T-helper 2 cell (primary cell): ENCODE data around the gene ASAP2.

Source experiments
- DNase-seq, 5 experiments: peaks; one replicate each; pipeline versions ENCODE4 v3.0.0 to v3.0.0-alpha.2; 2012 to 2022

ASAP2 gene

GRCh38 chr2:9184361-9184760, 22.3 kb upstream of the ASAP2 start:
- no peak for DNase-seq

DNA sequence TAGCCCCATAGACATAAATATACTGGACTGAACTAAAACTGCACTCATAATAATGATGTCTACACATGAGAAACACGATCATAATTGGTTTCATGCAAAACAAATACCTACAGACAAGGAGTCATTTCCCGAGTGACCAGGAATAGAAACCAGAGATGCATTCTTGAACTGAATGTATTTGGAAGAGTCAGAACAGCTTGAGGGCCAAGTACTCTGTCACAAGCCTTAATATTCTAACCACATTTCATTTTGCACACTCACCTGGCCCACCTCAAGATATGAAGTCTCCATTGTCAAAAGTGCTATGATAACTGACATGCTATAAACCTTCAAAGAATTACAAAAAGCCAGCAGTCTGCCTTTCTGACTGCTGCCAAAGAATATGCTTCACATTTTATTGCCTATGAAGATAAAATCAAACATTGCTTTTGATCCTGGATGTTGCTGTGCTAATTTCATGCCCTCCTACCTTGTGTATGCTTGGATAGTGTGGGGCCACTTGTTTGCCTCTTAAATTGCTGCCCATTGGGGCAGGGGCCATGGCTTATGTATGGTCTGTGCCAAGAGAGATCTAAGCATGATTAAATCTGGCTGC, 18.9 kb upstream of the ASAP2 start:
- no peak for DNase-seq

DNA sequence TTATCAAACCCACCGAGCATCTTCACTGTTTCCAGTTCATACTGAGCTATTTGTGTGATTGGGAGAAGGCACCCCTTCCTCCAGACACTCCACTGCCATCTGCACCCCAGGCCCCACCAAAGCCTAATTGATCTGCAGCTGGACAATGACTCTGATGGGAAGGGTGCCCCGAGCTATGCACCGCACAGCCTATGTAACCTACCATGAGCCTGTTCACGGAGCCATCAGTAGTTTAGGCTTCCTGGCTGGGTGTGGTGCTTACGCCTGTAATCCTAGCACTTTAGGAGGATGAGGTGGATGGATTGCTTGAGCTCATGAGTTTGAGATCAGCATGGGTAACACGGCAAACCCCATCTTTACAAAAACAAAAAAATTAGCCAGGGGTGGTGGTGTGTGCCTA, 17.8 kb upstream of the ASAP2 start:
- no peak for DNase-seq

DNA sequence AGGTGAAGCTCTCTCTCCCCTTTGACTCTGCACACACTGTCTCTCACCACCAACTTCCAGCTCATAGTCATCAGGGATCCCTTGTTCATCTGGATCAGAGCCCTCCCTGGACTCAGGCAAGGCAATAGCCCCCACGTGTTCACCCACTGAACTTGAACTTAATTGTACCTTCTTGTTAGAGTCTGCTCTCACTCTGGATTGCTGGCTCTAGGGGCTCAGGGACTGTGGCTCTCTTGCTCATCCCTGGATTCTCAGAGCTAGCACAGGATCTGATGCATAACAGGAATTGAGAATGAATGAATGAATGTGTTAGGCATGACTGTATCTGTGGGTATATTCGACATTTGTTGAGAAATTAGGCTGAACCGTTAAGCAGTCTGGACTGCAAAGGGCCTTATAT, 16.7 kb upstream of the ASAP2 start:
- DNase-seq = no peak

GRCh38 chr2:9191041-9191481, 15.6 kb upstream of the ASAP2 start:
- DNase-seq = no peak

DNA sequence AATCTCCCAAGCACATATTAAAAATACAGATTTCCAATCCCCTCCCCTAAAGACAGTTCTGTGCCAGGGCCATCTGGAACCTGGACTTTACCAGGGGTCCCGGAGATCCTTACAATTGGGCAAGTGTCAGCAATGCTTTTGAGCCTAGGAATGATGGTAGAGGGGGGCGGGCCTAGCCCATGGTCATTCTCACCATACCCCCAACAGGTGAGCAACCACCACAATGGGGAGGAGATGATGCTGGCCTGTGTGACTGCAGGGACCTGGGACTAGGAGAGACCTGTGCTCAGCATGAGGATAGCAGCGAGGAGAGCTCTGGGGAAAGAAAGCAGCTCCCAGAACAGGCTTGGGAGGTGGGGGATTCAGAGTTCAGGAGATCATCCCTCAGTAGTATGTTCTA, 13.9 kb upstream of the ASAP2 start:
- no peak for DNase-seq

DNA sequence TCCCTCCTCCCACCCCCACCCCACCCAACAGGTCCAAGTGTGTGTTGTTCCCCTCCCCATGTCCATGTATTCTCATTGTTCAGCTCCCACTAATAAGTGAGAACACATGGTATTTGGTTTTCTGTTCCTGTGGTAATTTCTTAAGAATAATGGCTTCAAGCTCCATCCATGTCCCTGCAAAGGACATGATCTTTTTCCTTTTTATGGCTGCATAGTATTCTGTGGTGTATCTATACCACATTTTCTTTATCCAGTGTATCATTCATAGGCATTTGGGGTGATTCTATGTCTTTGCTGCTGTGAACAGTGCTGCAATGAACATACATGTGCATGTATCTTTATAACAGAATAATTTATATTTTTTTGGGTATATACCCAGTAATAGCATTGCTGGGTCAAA, 12.3 kb upstream of the ASAP2 start:
- DNase-seq = no peak

GRCh38 chr2:9196637-9197036, 10.0 kb upstream of the ASAP2 start:
- DNase-seq = no peak

DNA sequence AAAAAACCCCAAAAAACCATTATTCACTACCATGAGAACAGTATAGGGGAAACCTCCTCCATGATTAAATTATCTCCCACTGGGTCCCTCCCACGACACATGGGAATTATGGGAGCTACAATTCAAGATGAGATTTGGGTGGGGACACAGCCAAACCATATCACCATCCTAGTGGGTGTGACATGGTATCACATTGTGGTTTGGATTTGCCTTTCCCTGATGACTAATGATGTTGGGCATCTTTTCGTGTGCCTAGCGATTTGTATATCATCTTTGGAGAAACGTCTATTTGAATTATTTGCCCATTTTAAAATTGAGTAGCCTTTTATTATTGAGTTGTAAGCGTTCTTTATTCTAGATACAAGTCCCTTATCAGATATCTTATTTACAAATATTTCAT, 8.7 kb upstream of the ASAP2 start:
- DNase-seq = no peak

- no peak for DNase-seq
Observed at GRCh38 chr2:9199716-9200632, 6.6 kb upstream of the ASAP2 start.

DNA sequence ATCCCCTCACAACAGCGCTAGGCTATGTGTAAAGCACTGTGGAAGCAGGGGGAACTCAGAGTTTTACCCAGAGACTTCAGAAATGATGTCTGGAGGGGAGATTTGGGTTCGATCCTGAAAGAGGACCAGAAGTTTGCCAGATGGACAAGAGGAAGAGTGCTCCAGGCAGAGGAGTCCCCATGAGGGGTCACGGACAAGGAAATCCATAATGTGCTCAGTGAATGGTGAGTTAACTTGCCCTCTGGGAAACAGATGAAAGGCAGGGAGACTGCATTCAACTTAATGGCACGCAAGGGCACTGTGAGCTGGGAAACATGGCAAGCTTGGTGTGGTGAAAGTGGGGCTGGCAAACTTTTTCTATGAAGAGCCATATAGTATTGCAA, 6.0 kb upstream of the ASAP2 start:
- no peak for DNase-seq

- DNase-seq = no peak
Observed at GRCh38 chr2:9201185-9201891, 5.3 kb upstream of the ASAP2 start.

DNA sequence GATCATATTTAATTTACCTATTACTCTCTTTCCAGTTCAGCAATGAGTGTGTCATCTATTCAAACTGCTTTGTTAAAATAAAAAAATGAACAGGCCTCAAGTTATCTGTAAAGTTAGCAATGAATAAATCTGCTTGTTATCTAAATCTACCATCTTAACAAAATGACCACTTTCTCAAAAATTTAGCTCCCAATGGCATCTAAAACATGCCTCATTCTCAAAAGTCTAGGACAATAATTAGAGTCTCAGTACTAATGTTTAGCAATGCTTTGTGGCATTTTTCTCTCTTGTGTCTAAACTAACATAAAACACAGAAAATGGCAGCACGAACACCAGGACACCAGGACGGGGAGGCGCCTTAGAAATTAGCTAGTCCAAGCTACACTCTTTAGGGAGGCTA, 3.6 kb upstream of the ASAP2 start:
- DNase-seq = no peak

DNA sequence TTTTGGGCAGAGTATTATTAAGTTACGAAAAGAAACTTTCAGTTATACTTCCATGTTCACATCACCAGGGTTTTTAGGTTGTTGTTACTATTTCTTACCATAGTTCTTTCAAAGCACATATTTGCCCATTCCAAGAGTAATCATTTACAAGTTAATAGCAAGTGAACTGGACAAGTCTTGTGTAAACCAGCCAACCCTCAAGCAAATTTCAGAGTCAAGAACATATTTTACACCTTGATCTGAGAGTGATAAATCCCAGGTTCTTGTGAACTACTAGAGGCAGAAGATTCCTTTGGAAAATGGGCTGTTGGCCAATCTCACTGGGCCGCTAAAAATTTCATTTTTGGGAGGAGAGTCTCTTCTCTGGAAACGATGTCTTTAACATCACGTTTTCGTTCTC, 2.7 kb upstream of the ASAP2 start:
- DNase-seq = no peak

GRCh38 chr2:9204939-9205338, 1.7 kb upstream of the ASAP2 start:
- DNase-seq = no peak

GRCh38 chr2:9205486-9205885, 1.1 kb upstream of the ASAP2 start:
- DNase-seq = no peak

GRCh38 chr2:9206991-9207640, 504 bp downstream of the ASAP2 start:
- DNase-seq = no peak

DNA sequence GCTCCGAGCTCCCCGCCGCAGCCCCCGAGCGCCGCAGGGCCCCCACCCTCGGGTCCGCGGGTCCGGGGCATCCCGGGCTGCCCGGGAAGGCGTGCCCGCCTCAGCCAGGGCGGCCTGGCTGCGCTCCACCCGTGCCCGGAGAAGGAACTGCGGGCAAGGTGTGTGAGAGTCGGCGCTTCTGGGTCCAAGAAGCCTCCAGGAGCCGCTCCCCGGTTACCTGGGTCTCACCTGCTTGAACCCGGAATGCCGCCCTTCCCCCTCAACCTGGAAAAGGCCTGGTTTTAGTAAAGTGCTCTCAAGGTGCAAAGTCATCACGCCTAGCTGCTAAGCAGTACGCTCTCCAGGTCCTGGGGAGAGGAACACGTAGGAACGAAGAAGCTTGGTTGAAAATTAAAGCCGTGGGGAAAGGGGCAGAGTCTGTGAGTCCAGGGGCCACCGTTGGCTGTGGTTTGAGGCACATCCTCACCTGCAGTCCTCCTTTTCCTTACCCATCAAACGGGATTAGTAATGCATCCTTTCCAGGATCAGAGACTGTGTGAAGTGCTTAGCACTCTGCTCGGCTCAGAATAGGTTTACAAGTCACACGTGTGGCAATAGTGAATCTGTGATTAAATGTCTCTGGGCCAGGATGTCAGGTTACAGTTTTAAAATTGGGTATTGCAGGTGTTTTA, 1.2 kb downstream of the ASAP2 start:
- DNase-seq = peak in 1 of 5 experiments; percentile 22

DNA sequence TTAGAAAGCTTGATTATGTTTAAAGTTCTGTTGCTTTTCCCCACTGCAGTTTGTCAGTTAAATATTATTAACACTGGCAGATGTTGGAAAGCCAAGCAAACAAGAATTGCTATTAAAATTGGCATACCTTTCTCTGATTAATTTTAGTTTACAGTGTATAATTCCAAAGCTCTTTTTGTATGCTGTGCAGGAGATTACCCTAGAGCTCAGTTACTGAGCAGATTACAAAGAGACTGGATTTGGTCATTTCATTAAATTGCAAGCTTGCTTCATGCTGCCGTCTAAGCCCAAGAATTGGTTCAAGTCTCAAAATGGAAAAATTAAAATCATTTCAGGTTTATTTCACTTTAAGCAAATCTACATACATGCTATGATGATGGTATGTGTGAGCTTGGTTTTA, 2.3 kb downstream of the ASAP2 start:
- no peak for DNase-seq

GRCh38 chr2:9210030-9210429, 3.4 kb downstream of the ASAP2 start:
- DNase-seq = no peak

DNA sequence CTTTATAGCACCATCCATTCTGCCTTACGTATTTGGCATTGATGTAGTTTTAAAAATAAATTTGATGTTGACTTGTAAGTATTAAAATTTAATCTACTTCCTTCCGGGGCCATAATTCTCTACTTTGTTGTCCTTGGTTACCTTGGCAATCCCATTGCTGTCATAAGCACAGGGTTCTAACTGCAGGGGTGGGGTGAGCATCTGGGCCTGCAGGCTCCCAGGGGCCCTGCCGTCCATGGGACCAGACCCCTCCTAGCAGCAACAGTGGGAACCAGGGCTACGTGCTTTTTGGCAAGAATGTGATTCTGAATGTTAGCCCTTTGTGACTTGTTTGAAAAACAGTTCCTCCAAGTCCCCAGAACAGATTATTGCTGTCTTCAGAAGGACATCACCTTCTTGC, 4.9 kb downstream of the ASAP2 start:
- no peak for DNase-seq

- no peak for DNase-seq
Observed at GRCh38 chr2:9212010-9212635, 5.5 kb downstream of the ASAP2 start.
